ENCODE measurements around the gene PLEKHG2.
"Not testable (repeated sequence)": the region's sequence is repeated elsewhere in the genome, so short reads cannot be mapped to it uniquely, and the experiment has no call there.

The PLEKHG2 gene

GRCh38 chr19:39377373-39378362 lies 34.8 kb upstream of the PLEKHG2 start:
- H3K9me3 ChIP-seq (ENCODE audit: control insufficient read depth in 2 of 2, low read length in 2 of 2), result no peaks in the 10 kb centered on the region
- H3K9ac ChIP-seq (ENCODE audit: low read length in 2 of 2), result no peak overlapping the region
- no peaks in the 10 kb centered on the region for H3K27me3 ChIP-seq (ENCODE audit: control insufficient read depth in 1 of 2, insufficient read depth in 2 of 2, low read length in 2 of 2)
- peaks cover 54 to 74% of the 10 kb centered on the region in 2 donors for H3K36me3 ChIP-seq (ENCODE audit: control insufficient read depth in 2 of 2, insufficient read depth in 2 of 2, low read length in 2 of 2)
- H3K4me3 ChIP-seq (ENCODE audit: low read length in 2 of 2), result no peak overlapping the region
- peaks cover 9% of the 10 kb centered on the region for H3K4me1 ChIP-seq (ENCODE audit: control insufficient read depth, insufficient read depth, low read length)
- H3K27ac ChIP-seq (ENCODE audit: low read length), result no peak overlapping the region

DNA sequence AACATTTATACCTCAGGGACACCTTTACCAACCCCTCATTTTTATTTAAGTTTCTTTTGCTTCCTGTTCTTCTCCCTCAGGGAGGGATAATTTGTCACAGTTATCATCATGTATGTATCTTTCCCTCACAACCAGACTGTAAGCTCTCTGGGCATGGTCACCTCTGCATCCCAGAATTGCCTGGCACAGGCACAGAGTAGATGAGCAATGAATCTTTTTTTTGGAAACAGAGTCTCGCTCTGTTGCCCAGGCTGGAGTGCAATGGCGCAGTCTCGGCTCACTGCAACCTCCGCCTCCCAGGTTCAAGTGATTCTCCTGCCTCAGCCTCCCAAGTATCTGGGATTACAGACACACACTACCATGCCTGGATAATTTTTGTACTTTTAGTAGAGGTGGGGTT lies 33.1 kb upstream of the PLEKHG2 start:
- H3K27ac ChIP-seq (ENCODE audit: low read length); H3K27me3 ChIP-seq (ENCODE audit: control insufficient read depth in 1 of 2, insufficient read depth in 2 of 2, low read length in 2 of 2); H3K4me1 ChIP-seq (ENCODE audit: control insufficient read depth, insufficient read depth, low read length); H3K4me3 ChIP-seq (ENCODE audit: low read length in 2 of 2); H3K9me3 ChIP-seq (ENCODE audit: control insufficient read depth in 2 of 2, low read length in 2 of 2); H3K9ac ChIP-seq (ENCODE audit: low read length in 2 of 2): not testable (repeated sequence)
- H3K36me3 ChIP-seq (ENCODE audit: control insufficient read depth in 2 of 2, insufficient read depth in 2 of 2, low read length in 2 of 2), result peaks cover 68 to 85% of the 10 kb centered on the region in 2 donors

GRCh38 chr19:39379865-39380396 lies 32.5 kb upstream of the PLEKHG2 start:
- Histone ChIP-seq H3K9me3 (ENCODE audit: control insufficient read depth in 2 of 2, low read length in 2 of 2) (no peaks in the 10 kb centered on the region), H3K27ac (ENCODE audit: low read length) (peak overlapping the region; percentile 37), H3K4me1 (ENCODE audit: control insufficient read depth, insufficient read depth, low read length) (no peaks in the 10 kb centered on the region), H3K9ac (ENCODE audit: low read length in 2 of 2) (no peak overlapping the region), H3K36me3 (ENCODE audit: control insufficient read depth in 2 of 2, insufficient read depth in 2 of 2, low read length in 2 of 2) (peaks cover 69 to 88% of the 10 kb centered on the region in 2 donors), H3K4me3 (ENCODE audit: low read length in 2 of 2) (no peak overlapping the region), H3K27me3 (ENCODE audit: control insufficient read depth in 1 of 2, insufficient read depth in 2 of 2, low read length in 2 of 2) (no peaks in the 10 kb centered on the region)

- H3K4me1 ChIP-seq (ENCODE audit: control insufficient read depth, insufficient read depth, low read length), result no peaks in the 10 kb centered on the region
- no peak overlapping the region for H3K4me3 ChIP-seq (ENCODE audit: low read length in 2 of 2)
- no peak overlapping the region for H3K9ac ChIP-seq (ENCODE audit: low read length in 2 of 2)
- peaks cover 69 to 86% of the 10 kb centered on the region in 2 donors for H3K36me3 ChIP-seq (ENCODE audit: control insufficient read depth in 2 of 2, insufficient read depth in 2 of 2, low read length in 2 of 2)
- no peaks in the 10 kb centered on the region for H3K27me3 ChIP-seq (ENCODE audit: control insufficient read depth in 1 of 2, insufficient read depth in 2 of 2, low read length in 2 of 2)
- H3K27ac ChIP-seq (ENCODE audit: low read length), result peak overlapping the region; percentile 37
- H3K9me3 ChIP-seq (ENCODE audit: control insufficient read depth in 2 of 2, low read length in 2 of 2), result no peaks in the 10 kb centered on the region
Measured at GRCh38 chr19:39380521-39381502, 31.7 kb upstream of the PLEKHG2 start.

GRCh38 chr19:39381910-39382611 lies 30.4 kb upstream of the PLEKHG2 start:
- Histone ChIP-seq H3K36me3 (ENCODE audit: control insufficient read depth in 2 of 2, insufficient read depth in 2 of 2, low read length in 2 of 2) (peaks cover 69 to 86% of the 10 kb centered on the region in 2 donors), H3K27ac (ENCODE audit: low read length) (no peak overlapping the region), H3K9ac (ENCODE audit: low read length in 2 of 2) (no peak overlapping the region), H3K4me3 (ENCODE audit: low read length in 2 of 2) (no peak overlapping the region), H3K27me3 (ENCODE audit: control insufficient read depth in 1 of 2, insufficient read depth in 2 of 2, low read length in 2 of 2) (no peaks in the 10 kb centered on the region), H3K9me3 (ENCODE audit: control insufficient read depth in 2 of 2, low read length in 2 of 2) (no peaks in the 10 kb centered on the region), H3K4me1 (ENCODE audit: control insufficient read depth, insufficient read depth, low read length) (no peaks in the 10 kb centered on the region)

- peaks cover 65 to 82% of the 10 kb centered on the region in 2 donors for H3K36me3 ChIP-seq (ENCODE audit: control insufficient read depth in 2 of 2, insufficient read depth in 2 of 2, low read length in 2 of 2)
- no peak overlapping the region for H3K4me3 ChIP-seq (ENCODE audit: low read length in 2 of 2)
- H3K9ac ChIP-seq (ENCODE audit: low read length in 2 of 2), result no peak overlapping the region
Measured at GRCh38 chr19:39382991-39383828, 29.3 kb upstream of the PLEKHG2 start.

GRCh38 chr19:39384839-39385568 lies 27.5 kb upstream of the PLEKHG2 start:
- Histone ChIP-seq H3K36me3 (ENCODE audit: control insufficient read depth in 2 of 2, insufficient read depth in 2 of 2, low read length in 2 of 2) (peaks cover 69 to 81% of the 10 kb centered on the region in 2 donors), H3K9ac (ENCODE audit: low read length in 2 of 2) (no peak overlapping the region), H3K27ac (ENCODE audit: low read length) (no peak overlapping the region), H3K27me3 (ENCODE audit: control insufficient read depth in 1 of 2, insufficient read depth in 2 of 2, low read length in 2 of 2) (no peaks in the 10 kb centered on the region), H3K4me3 (ENCODE audit: low read length in 2 of 2) (no peak overlapping the region), H3K9me3 (ENCODE audit: control insufficient read depth in 2 of 2, low read length in 2 of 2) (no peaks in the 10 kb centered on the region), H3K4me1 (ENCODE audit: control insufficient read depth, insufficient read depth, low read length) (peaks cover 8% of the 10 kb centered on the region)

More at GRCh38 chr19:39382991-39383828, 29.3 kb upstream of the PLEKHG2 start:
- Histone ChIP-seq H3K9me3 (ENCODE audit: control insufficient read depth in 2 of 2, low read length in 2 of 2) (no peaks in the 10 kb centered on the region), H3K4me1 (ENCODE audit: control insufficient read depth, insufficient read depth, low read length) (no peaks in the 10 kb centered on the region), H3K27me3 (ENCODE audit: control insufficient read depth in 1 of 2, insufficient read depth in 2 of 2, low read length in 2 of 2) (no peaks in the 10 kb centered on the region), H3K27ac (ENCODE audit: low read length) (no peak overlapping the region)

GRCh38 chr19:39385629-39386411 lies 26.6 kb upstream of the PLEKHG2 start:
- Histone ChIP-seq H3K9ac (ENCODE audit: low read length in 2 of 2) (no peak overlapping the region), H3K27me3 (ENCODE audit: control insufficient read depth in 1 of 2, insufficient read depth in 2 of 2, low read length in 2 of 2) (no peaks in the 10 kb centered on the region), H3K9me3 (ENCODE audit: control insufficient read depth in 2 of 2, low read length in 2 of 2) (no peaks in the 10 kb centered on the region), H3K4me1 (ENCODE audit: control insufficient read depth, insufficient read depth, low read length) (peaks cover 14% of the 10 kb centered on the region), H3K36me3 (ENCODE audit: control insufficient read depth in 2 of 2, insufficient read depth in 2 of 2, low read length in 2 of 2) (peaks cover 62 to 73% of the 10 kb centered on the region in 2 donors), H3K4me3 (ENCODE audit: low read length in 2 of 2) (no peak overlapping the region), H3K27ac (ENCODE audit: low read length) (no peak overlapping the region)

Measured in stomach smooth muscle (tissue), 2 donors.